Gastrocnemius medialis (tissue), 4 donors: ENCODE results near the gene BRF1. TPM values are rescaled to one million over a fixed set of nuclear protein-coding genes. Genes with fewer than 3 reads are reported as not detected.

Source experiments
- ATAC-seq, 2 donors: fragments of 150-250 bp; one replicate each; pipeline ENCODE4 v1.9.1; 2016
- DNase-seq, 2 donors: peaks; one replicate each; pipeline ENCODE4 v3.0.0-alpha.2; 2019
- H3K27ac ChIP-seq, 4 donors: fragments of 200-600 bp; sonication (generic); 1 replicate in 1 of 4; 2 replicates in 3 of 4; pipeline ENCODE4 v1.5.1; 2016 to 2018; ENCODE audit warnings: mild to moderate bottlenecking in 2 of 4, moderate library complexity in 1 of 4
- H3K27me3 ChIP-seq, 3 donors: fragments of 200-600 bp; sonication (generic) in 2 of 3; 1 replicate in 1 of 3; 2 replicates in 2 of 3; pipeline versions ENCODE4 v1.5.1 to v1.6.0; 2016 to 2019; ENCODE audit warnings: mild to moderate bottlenecking in 1 of 3, moderate library complexity in 1 of 3
- H3K36me3 ChIP-seq, 2 donors: fragments of 200-600 bp; sonication (generic) in 1 of 2; one replicate each; pipeline ENCODE4 v1.5.1; 2017 to 2018
- H3K4me1 ChIP-seq, 2 donors: fragments of 200-600 bp; sonication (generic) in 1 of 2; one replicate each; pipeline ENCODE4 v1.5.1; 2016 to 2017; ENCODE audit warnings: mild to moderate bottlenecking in 2 of 2
- H3K4me3 ChIP-seq, 4 donors: fragments of 200-600 bp; sonication (generic) in 3 of 4; 1 replicate in 1 of 4; 2 replicates in 3 of 4; pipeline ENCODE4 v1.5.1; 2016 to 2019; ENCODE audit warnings: mild to moderate bottlenecking in 2 of 4
- H3K9me3 ChIP-seq, 3 donors: fragments of 200-600 bp; sonication (generic) in 2 of 3; 1 replicate in 1 of 3; 2 replicates in 2 of 3; pipeline ENCODE4 v1.5.1; 2016 to 2019
- CTCF ChIP-seq, 5 experiments: fragments of 450-650 bp in 3 of 5; fragments of 200-600 bp in 2 of 5; sonication (generic) in 2 of 5; IDR thresholded peaks in 4 of 5; conservative IDR thresholded peaks in 1 of 5; 1 replicate in 4 of 5; 2 replicates in 1 of 5; pipeline ENCODE4 v1.5.1; 2016 to 2019; ENCODE audit warnings: antibody characterized with exemption in 5 of 5, mild to moderate bottlenecking in 3 of 5, moderate library complexity in 3 of 5
- POLR2A ChIP-seq, 2 donors: fragments of 450-650 bp; IDR thresholded peaks; one replicate each; pipeline ENCODE4 v1.6.1; 2017; ENCODE audit warnings: antibody characterized with exemption in 2 of 2, mild to moderate bottlenecking in 2 of 2, moderate library complexity in 2 of 2
- in situ Hi-C, 4 donors: fragments of 200-750 bp; cut with MboI; loops; one replicate each; pipeline versions ENCODE4 v1.15.0 to v1.8.0; 2017; ENCODE audit warnings: low sequenced_read_pairs in 4 of 4
- intact Hi-C: fragments of 100-400 bp; cut with DNase I; formaldehyde crosslinking; loops from one replicate; pipeline ENCODE4 v1.15.1; 2023; ENCODE audit warnings: low total_unique reads
- total RNA-seq, 4 donors: library from RNA; depleted of rRNA; stranded (reverse); fragments of >200 nt; gene quantifications; one replicate each; pipeline versions ENCODE4 v1.1.0 to v1.2.3, GENCODE V29; 2016

The BRF1 gene
- total RNA-seq, 4 donors from 2014 or later, result 19.5 to 27.4 (median 21.4) TPM

- H3K4me1 ChIP-seq, result peaks cover 60 to 81% of the 10 kb centered on the region in 2 donors
- in situ Hi-C loops, result no loop called here
- TF ChIP-seq CTCF (IDR thresholded peaks at IDR 0.05 in 4 of 5, conservative IDR thresholded peaks at IDR 0.05 in 1 of 5), result no peak
- TF ChIP-seq POLR2A (IDR thresholded peaks at IDR 0.05), result no peak
- peak overlapping the region in 3 of 4 donors; percentile 18 to 25 (median 22) for H3K4me3 ChIP-seq
- DNase-seq (peak in 1 of 2 donors; percentile 23), ATAC-seq (no peak)
- peak overlapping the region; percentile 68 to 85 (median 74) for H3K27ac ChIP-seq
- no peaks in the 10 kb centered on the region for H3K27me3 ChIP-seq
- H3K9me3 ChIP-seq, result no peaks in the 10 kb centered on the region
- intact Hi-C loops, result loop anchor here (2.0 to 10.0 kb wide), 4 partner anchors 14 to 328 kb away; partner anchors contain the start of genes CLBA1 and TEDC1
- H3K36me3 ChIP-seq, result no peaks in the 10 kb centered on the region
Observed at GRCh38 chr14:105166571-105167302, 134.1 kb downstream of the BRF1 start.

GRCh38 chr14:105165761-105166485 lies 134.9 kb downstream of the BRF1 start:
- Histone ChIP-seq H3K4me3 (peak overlapping the region in 3 of 4 donors; percentile 18 to 25 (median 22)), H3K36me3 (no peaks in the 10 kb centered on the region), H3K27me3 (no peaks in the 10 kb centered on the region), H3K9me3 (no peaks in the 10 kb centered on the region), H3K4me1 (peaks cover 56 to 83% of the 10 kb centered on the region in 2 donors), H3K27ac (peak overlapping the region; percentile 68 to 85 (median 74))
- intact Hi-C loops (loop anchor here (2.0 to 10.0 kb wide), 4 partner anchors 13 to 329 kb away; partner anchors contain the start of genes CLBA1 and TEDC1), in situ Hi-C loops (no loop called here)
- DNase-seq, result peak in 1 of 2 donors; percentile 44
- TF ChIP-seq CTCF (IDR thresholded peaks at IDR 0.05 in 4 of 5, conservative IDR thresholded peaks at IDR 0.05 in 1 of 5), result no peak
- no peak for TF ChIP-seq POLR2A (IDR thresholded peaks at IDR 0.05)
- no peak for ATAC-seq

- peak overlapping the region in 2 of 4 donors; percentile 22 to 25 for H3K4me3 ChIP-seq
Observed at GRCh38 chr14:105165134-105165704, 135.6 kb downstream of the BRF1 start.

More at GRCh38 chr14:105165134-105165704, 135.6 kb downstream of the BRF1 start:
- no peaks in the 10 kb centered on the region for H3K36me3 ChIP-seq
- H3K27ac ChIP-seq, result peak overlapping the region; percentile 68 to 85 (median 74)
- H3K27me3 ChIP-seq, result no peaks in the 10 kb centered on the region
- no peaks in the 10 kb centered on the region for H3K9me3 ChIP-seq
- intact Hi-C loops (loop anchor here (5.0 to 10.0 kb wide), 3 partner anchors 162 to 330 kb away; partner anchors contain the start of genes CLBA1 and TEDC1), in situ Hi-C loops (no loop called here)
- peaks cover 49 to 78% of the 10 kb centered on the region in 2 donors for H3K4me1 ChIP-seq
- no peak for DNase-seq
- ATAC-seq, result no peak
- TF ChIP-seq POLR2A (IDR thresholded peaks at IDR 0.05) (no peak), CTCF (IDR thresholded peaks at IDR 0.05 in 4 of 5, conservative IDR thresholded peaks at IDR 0.05 in 1 of 5) (no peak)
